Fibroblast of lung (primary cell): Measurements from ENCODE around the gene SPATA32. TPM values are rescaled to one million over a fixed set of nuclear protein-coding genes. Genes with fewer than 3 reads are reported as not detected.

Experiments
- DNase-seq, 2 donors: peaks; one replicate each; pipeline versions ENCODE4 v3.0.0 to v3.0.0-alpha.2; 2010; ENCODE audit warnings: low read depth in 2 of 2
- H2AFZ ChIP-seq: 2 replicates; pipeline ENCODE4 v1.5.1; 2012; ENCODE audit warnings: low read length, control low read depth, inconsistent platforms
- H3K27ac ChIP-seq: 2 replicates; pipeline ENCODE4 v1.5.1; 2011; ENCODE audit warnings: low read length, control low read depth; ENCODE audit not compliant: insufficient read depth
- H3K27me3 ChIP-seq: 2 replicates; pipeline ENCODE4 v1.5.1; 2011; ENCODE audit warnings: mild to moderate bottlenecking, low read length; ENCODE audit not compliant: control insufficient read depth, insufficient read depth
- H3K36me3 ChIP-seq: 2 replicates; pipeline ENCODE4 v1.5.1; 2011; ENCODE audit warnings: low read length; ENCODE audit not compliant: control insufficient read depth, insufficient read depth
- H3K4me1 ChIP-seq: 2 replicates; pipeline ENCODE4 v1.5.1; 2011; ENCODE audit warnings: low read length; ENCODE audit not compliant: control insufficient read depth, insufficient read depth; ENCODE audit errors: extremely low read depth
- H3K4me2 ChIP-seq: 2 replicates; pipeline ENCODE4 v1.5.1; 2011; ENCODE audit warnings: low read length, control low read depth; ENCODE audit not compliant: insufficient read depth; ENCODE audit errors: extremely low read depth
- H3K4me3 ChIP-seq, 4 experiments: fragments of 200-600 bp in 1 of 4; sonication (generic) in 1 of 4; replicated peaks in 1 of 4; 2 replicates each; pipeline ENCODE4 v1.5.1; 2011 to 2016; ENCODE audit warnings: low read length in 4 of 4, low read depth in 3 of 4, mild to moderate bottlenecking in 3 of 4, control low read depth in 2 of 4, inconsistent platforms in 1 of 4, mixed read lengths in 1 of 4; ENCODE audit not compliant: insufficient read depth in 1 of 4; ENCODE audit errors: control extremely low read depth in 1 of 4
- H3K79me2 ChIP-seq: 2 replicates; pipeline ENCODE4 v1.5.1; 2012; ENCODE audit warnings: mild to moderate bottlenecking, low read length, inconsistent platforms; ENCODE audit not compliant: control insufficient read depth, insufficient read depth
- H3K9ac ChIP-seq: 2 replicates; pipeline ENCODE4 v1.5.1; 2011; ENCODE audit warnings: mild to moderate bottlenecking, low read length, control low read depth; ENCODE audit not compliant: insufficient read depth
- H3K9me3 ChIP-seq: 2 replicates; pipeline ENCODE4 v1.5.1; 2012; ENCODE audit warnings: low read depth, low read length; ENCODE audit not compliant: control insufficient read depth, insufficient read depth
- H4K20me1 ChIP-seq: 2 replicates; pipeline ENCODE4 v1.5.1; 2011; ENCODE audit warnings: low read length; ENCODE audit not compliant: control insufficient read depth, insufficient read depth; ENCODE audit errors: extremely low read depth
- CTCF ChIP-seq, 2 donors: IDR thresholded peaks in 1 of 2; conservative IDR thresholded peaks in 1 of 2; 1 replicate in 1 of 2; 2 replicates in 1 of 2; pipeline ENCODE4 v1.5.1; 2011 to 2012; ENCODE audit warnings: low read length in 2 of 2, control low read depth in 1 of 2, inconsistent platforms in 1 of 2, low read depth in 1 of 2, mild to moderate bottlenecking in 1 of 2
- EZH2 ChIP-seq: IDR thresholded peaks from 2 replicates; pipeline ENCODE4 v1.5.1; 2012; ENCODE audit warnings: low read length, control low read depth, mild to moderate bottlenecking; ENCODE audit errors: missing control alignments
- polyA plus RNA-seq, 2 donors: library from polyadenylated mRNA; depleted of rRNA in 1 of 2; stranded (reverse) in 1 of 2; unstranded in 1 of 2; fragments of >200 nt; gene quantifications; 2 replicates each; pipeline ENCODE4 v1.2.1, GENCODE V29; 2011 to 2012; ENCODE audit warnings: missing spikeins in 1 of 2
- total RNA-seq: library from RNA; depleted of rRNA; stranded (reverse); fragments of >200 nt; gene quantifications from 2 replicates; pipeline ENCODE4 v1.2.1, GENCODE V29; 2014

SPATA32 gene
- total and polyA plus RNA-seq, 2 donors (not counting 1 experiment from before 2014, with no cell fraction given) = not detected

GRCh38 chr17:45276031-45276430 is 14.1 kb upstream of the SPATA32 start:
- Histone ChIP-seq H3K79me2 (no peaks in the 10 kb centered on the region), H3K36me3 (peaks cover 15% of the 10 kb centered on the region), H3K4me2 (no peak overlapping the region), H3K4me1 (peaks cover 8% of the 10 kb centered on the region), H2AFZ (no peak overlapping the region), H3K27me3 (no peaks in the 10 kb centered on the region), H4K20me1 (no peaks in the 10 kb centered on the region), H3K9me3 (no peaks in the 10 kb centered on the region), H3K4me3 (no peak overlapping the region), H3K9ac (no peak overlapping the region), H3K27ac (no peak overlapping the region)
- DNase-seq = peak in 1 of 2 donors; percentile 90
- no peak for TF ChIP-seq EZH2
- TF ChIP-seq CTCF (conservative IDR thresholded peaks at IDR 0.05 in 1 of 2, IDR thresholded peaks at IDR 0.05 in 1 of 2; ENCODE audit: low read depth in 1 of 2, low read length in 2 of 2) = no peak

DNA sequence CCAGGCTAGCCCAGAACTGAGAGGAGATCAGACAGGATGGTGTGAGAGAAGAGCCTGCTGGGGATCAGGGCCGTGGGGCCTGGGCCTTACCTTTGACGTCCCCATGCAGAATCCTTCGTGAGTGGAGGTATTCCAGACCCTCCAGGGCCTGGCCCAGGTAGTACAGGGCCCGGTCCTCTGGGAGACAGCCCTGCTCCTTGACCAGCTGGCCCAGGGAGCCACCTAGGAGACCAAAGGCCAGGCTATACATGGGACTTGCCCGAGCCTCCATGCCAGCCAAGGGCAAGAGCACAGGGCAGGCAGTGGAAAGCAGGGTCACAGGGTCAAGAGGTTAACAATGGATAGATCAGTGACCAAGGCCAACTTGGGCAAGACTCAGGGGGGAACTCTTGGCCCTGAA is 12.1 kb upstream of the SPATA32 start:
- Histone ChIP-seq H4K20me1 (no peaks in the 10 kb centered on the region), H3K4me2 (no peak overlapping the region), H3K36me3 (peaks cover 25% of the 10 kb centered on the region), H3K4me3 (no peak overlapping the region), H2AFZ (no peak overlapping the region), H3K9me3 (no peaks in the 10 kb centered on the region), H3K9ac (no peak overlapping the region), H3K79me2 (no peaks in the 10 kb centered on the region), H3K27ac (no peak overlapping the region), H3K4me1 (peaks cover 8% of the 10 kb centered on the region), H3K27me3 (no peaks in the 10 kb centered on the region)
- DNase-seq = no peak
- TF ChIP-seq EZH2 (no peak), CTCF (conservative IDR thresholded peaks at IDR 0.05 in 1 of 2, IDR thresholded peaks at IDR 0.05 in 1 of 2; ENCODE audit: low read depth in 1 of 2, low read length in 2 of 2) (no peak)

DNA sequence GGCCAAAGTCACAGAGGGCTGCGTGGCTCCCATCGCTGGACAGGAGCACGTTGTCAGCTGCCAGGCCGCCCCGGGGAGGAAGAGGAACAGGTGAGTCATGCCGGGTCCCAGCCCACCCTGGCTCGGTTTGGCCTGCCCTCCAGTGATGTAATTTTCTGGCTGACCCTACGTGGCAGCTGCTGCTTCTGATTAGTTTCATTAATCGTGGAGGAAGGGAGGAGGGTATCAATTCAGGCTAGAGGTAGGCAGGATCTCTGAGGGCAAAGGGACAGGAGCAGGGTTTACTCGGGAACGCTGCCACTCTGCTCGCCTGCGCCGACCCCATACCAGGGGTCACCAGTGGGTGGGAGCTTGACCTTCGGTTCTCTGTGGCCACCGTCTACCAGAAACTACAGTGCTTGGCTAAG is 11.7 kb upstream of the SPATA32 start:
- DNase-seq = peak in 1 of 2 donors; percentile 67
- H3K9ac ChIP-seq = no peak overlapping the region
- H3K27me3 ChIP-seq = no peaks in the 10 kb centered on the region
- no peaks in the 10 kb centered on the region for H3K9me3 ChIP-seq
- H3K36me3 ChIP-seq = peaks cover 26% of the 10 kb centered on the region
- H3K4me1 ChIP-seq = peaks cover 8% of the 10 kb centered on the region
- no peaks in the 10 kb centered on the region for H4K20me1 ChIP-seq
- H3K27ac ChIP-seq = no peak overlapping the region
- no peak overlapping the region for H3K4me2 ChIP-seq
- no peak overlapping the region for H3K4me3 ChIP-seq
- no peak overlapping the region for H2AFZ ChIP-seq
- H3K79me2 ChIP-seq = no peaks in the 10 kb centered on the region
- TF ChIP-seq CTCF (conservative IDR thresholded peaks at IDR 0.05 in 1 of 2, IDR thresholded peaks at IDR 0.05 in 1 of 2; ENCODE audit: low read depth in 1 of 2, low read length in 2 of 2) (no peak), EZH2 (no peak)
